ENCODE measurements around the gene TAC4.
A peak's percentile ranks its signal among the peaks of the same experiment; 100 is the strongest.

The TAC4 gene

DNA sequence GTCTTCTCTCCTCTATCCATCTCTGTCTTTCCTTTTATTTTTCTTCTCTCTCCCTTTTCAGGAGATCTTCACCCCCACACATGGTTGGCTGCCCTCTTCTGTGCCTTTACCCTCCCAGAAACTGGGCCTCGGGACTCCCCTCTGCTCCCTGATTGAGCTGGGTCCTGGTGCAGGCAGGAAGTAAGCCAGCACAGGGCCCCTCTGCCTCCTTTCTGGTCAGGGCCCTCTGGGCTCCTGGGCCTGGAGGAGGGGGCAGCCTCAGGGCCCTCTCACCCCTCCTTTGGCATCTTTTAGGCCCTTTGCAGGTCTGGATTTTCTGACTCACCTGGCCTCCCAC lies 21.1 kb upstream of the TAC4 start:
- 0 out of 2 replicates have a peak, but pooled peaks cover 3% of the 10 kb centered on the region for H3K4me1 ChIP-seq (ENCODE audit: insufficient read depth, low read length)
- H4K20me1 ChIP-seq (ENCODE audit: insufficient read depth, low read length), result 0 out of 2 replicates have a peak, but pooled peaks cover 3% of the 10 kb centered on the region
- no peaks in the 10 kb centered on the region for H3K9me3 ChIP-seq (ENCODE audit: insufficient read depth, low read length, severe bottlenecking)
- H3K9ac ChIP-seq (ENCODE audit: low read depth, low read length), result no peak overlapping the region
- H3K4me2 ChIP-seq (ENCODE audit: insufficient read depth, low read length), result no peak overlapping the region
- no peaks in the 10 kb centered on the region for H3K36me3 ChIP-seq (ENCODE audit: insufficient read depth, low read length)
- no peak for TF ChIP-seq EZH2 (IDR thresholded peaks at IDR 0.05; ENCODE audit: borderline replicate concordance, low read depth, low read length, severe bottlenecking)
- no peak for TF ChIP-seq CTCF (IDR thresholded peaks at IDR 0.05; ENCODE audit: borderline replicate concordance, extremely low read depth, low read length, poor library complexity, severe bottlenecking)
- DNase-seq (no peak), ATAC-seq (ENCODE audit: insufficient read depth, low read depth) (peak; percentile 24; the same call in 1 of the 3 replicates)
- no peak overlapping the region for H3K27ac ChIP-seq (ENCODE audit: low read length)
- no peak overlapping the region for H2AFZ ChIP-seq (ENCODE audit: low read depth, low read length)
- no peaks in the 10 kb centered on the region for H3K79me2 ChIP-seq (ENCODE audit: insufficient read depth, low read length)
- H3K27me3 ChIP-seq (ENCODE audit: insufficient read depth, low read length, poor library complexity), result peaks cover 2% of the 10 kb centered on the region
- no peak overlapping the region for H3K4me3 ChIP-seq (ENCODE audit: low read depth in 1 of 2, low read length in 2 of 2)

DNA sequence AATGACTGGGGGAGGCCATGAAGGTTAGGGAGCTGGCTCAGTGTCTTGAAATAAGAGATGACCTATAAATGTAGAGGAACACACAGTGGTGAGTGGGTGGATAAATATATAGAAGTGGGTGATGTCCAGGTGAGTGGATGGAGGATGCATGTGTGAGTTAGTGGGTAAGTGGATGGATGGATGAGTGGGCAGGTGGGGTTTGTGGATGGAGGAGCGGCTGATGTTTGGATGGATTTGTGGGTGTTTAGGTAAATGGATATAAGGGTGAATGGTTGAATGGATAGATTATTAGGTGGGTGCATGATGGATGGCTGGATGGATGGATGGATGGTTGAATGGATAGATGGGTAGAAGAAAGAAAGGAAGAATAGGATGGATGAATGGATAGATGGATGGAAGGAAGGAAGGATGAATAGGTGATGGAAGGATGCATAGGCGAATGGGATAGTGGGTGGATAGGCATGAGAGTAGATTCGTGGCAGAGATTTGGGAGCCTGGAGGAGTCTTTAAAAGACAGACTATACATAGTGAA lies 19.1 kb upstream of the TAC4 start:
- Histone ChIP-seq H3K4me1 (ENCODE audit: insufficient read depth, low read length) (no peaks in the 10 kb centered on the region), H3K27ac (ENCODE audit: low read length) (no peak overlapping the region), H3K27me3 (ENCODE audit: insufficient read depth, low read length, poor library complexity) (peaks cover 2% of the 10 kb centered on the region), H3K9ac (ENCODE audit: low read depth, low read length) (no peak overlapping the region), H3K4me3 (ENCODE audit: low read depth in 1 of 2, low read length in 2 of 2) (no peak overlapping the region), H2AFZ (ENCODE audit: low read depth, low read length) (no peak overlapping the region), H3K9me3 (ENCODE audit: insufficient read depth, low read length, severe bottlenecking) (no peaks in the 10 kb centered on the region), H3K79me2 (ENCODE audit: insufficient read depth, low read length) (no peaks in the 10 kb centered on the region), H3K36me3 (ENCODE audit: insufficient read depth, low read length) (no peaks in the 10 kb centered on the region), H3K4me2 (ENCODE audit: insufficient read depth, low read length) (no peak overlapping the region), H4K20me1 (ENCODE audit: insufficient read depth, low read length) (peaks cover 3% of the 10 kb centered on the region; the same call in 1 of the 2 replicates)
- TF ChIP-seq EZH2 (IDR thresholded peaks at IDR 0.05; ENCODE audit: borderline replicate concordance, low read depth, low read length, severe bottlenecking) (no peak), CTCF (IDR thresholded peaks at IDR 0.05; ENCODE audit: borderline replicate concordance, extremely low read depth, low read length, poor library complexity, severe bottlenecking) (no peak)
- DNase-seq (no peak), ATAC-seq (ENCODE audit: insufficient read depth, low read depth) (no peak)

GRCh38 chr17:49866019-49866380 lies 18.1 kb upstream of the TAC4 start:
- H3K36me3 ChIP-seq (ENCODE audit: insufficient read depth, low read length), result no peaks in the 10 kb centered on the region
- H3K27ac ChIP-seq (ENCODE audit: low read length), result no peak overlapping the region
- no peak overlapping the region for H3K4me3 ChIP-seq (ENCODE audit: low read depth in 1 of 2, low read length in 2 of 2)
- H4K20me1 ChIP-seq (ENCODE audit: insufficient read depth, low read length), result peaks cover 8% of the 10 kb centered on the region
- no peaks in the 10 kb centered on the region for H3K79me2 ChIP-seq (ENCODE audit: insufficient read depth, low read length)
- no peak for TF ChIP-seq EZH2 (IDR thresholded peaks at IDR 0.05; ENCODE audit: borderline replicate concordance, low read depth, low read length, severe bottlenecking)
- no peak for TF ChIP-seq CTCF (IDR thresholded peaks at IDR 0.05; ENCODE audit: borderline replicate concordance, extremely low read depth, low read length, poor library complexity, severe bottlenecking)
- no peak for DNase-seq
- H3K9me3 ChIP-seq (ENCODE audit: insufficient read depth, low read length, severe bottlenecking), result no peaks in the 10 kb centered on the region
- no peak for ATAC-seq (ENCODE audit: insufficient read depth, low read depth)
- H3K4me2 ChIP-seq (ENCODE audit: insufficient read depth, low read length), result no peak overlapping the region
- H3K9ac ChIP-seq (ENCODE audit: low read depth, low read length), result no peak overlapping the region
- no peak overlapping the region for H2AFZ ChIP-seq (ENCODE audit: low read depth, low read length)
- peaks cover 2% of the 10 kb centered on the region for H3K27me3 ChIP-seq (ENCODE audit: insufficient read depth, low read length, poor library complexity)
- no peaks in the 10 kb centered on the region for H3K4me1 ChIP-seq (ENCODE audit: insufficient read depth, low read length)
